Neuron (in vitro differentiated cells): ENCODE data around the gene BET1.
A peak's percentile ranks its signal among the peaks of the same experiment; 100 is the strongest.

Experiments
- H2AFZ ChIP-seq: one replicate; pipeline ENCODE4 v1.6.1; 2013; ENCODE audit warnings: low read depth, mild to moderate bottlenecking, inconsistent platforms, low read length, moderate library complexity
- H3K27me3 ChIP-seq: one replicate; pipeline ENCODE4 v1.6.1; 2013; ENCODE audit warnings: low read length; ENCODE audit not compliant: insufficient read depth
- H3K36me3 ChIP-seq: one replicate; pipeline ENCODE4 v1.6.1; 2013; ENCODE audit warnings: low read length; ENCODE audit not compliant: insufficient read depth
- H3K4me1 ChIP-seq: one replicate; pipeline ENCODE4 v1.6.1; 2013; ENCODE audit warnings: low read length; ENCODE audit not compliant: insufficient read depth
- H3K4me3 ChIP-seq: 2 replicates; pipeline ENCODE4 v1.5.1; 2013; ENCODE audit warnings: mild to moderate bottlenecking, low read length, moderate library complexity
- H3K9me3 ChIP-seq: one replicate; pipeline ENCODE4 v1.6.1; 2013; ENCODE audit warnings: low read length

Gene BET1

GRCh38 chr7:94003446-94004023 lies 620 bp downstream of the BET1 start:
- H3K4me3 ChIP-seq, result peak overlapping the region; percentile 94
- peaks cover 8% of the 10 kb centered on the region for H3K36me3 ChIP-seq
- peak overlapping the region; percentile 97 for H2AFZ ChIP-seq
- H3K27me3 ChIP-seq, result no peaks in the 10 kb centered on the region
- H3K9me3 ChIP-seq, result no peaks in the 10 kb centered on the region
- H3K4me1 ChIP-seq, result peaks cover 18% of the 10 kb centered on the region

GRCh38 chr7:94001396-94001795 lies 2.8 kb downstream of the BET1 start:
- H3K36me3 ChIP-seq, result peaks cover 17% of the 10 kb centered on the region
- H3K9me3 ChIP-seq, result no peaks in the 10 kb centered on the region
- H3K4me3 ChIP-seq, result no peak overlapping the region
- H3K27me3 ChIP-seq, result no peaks in the 10 kb centered on the region
- no peak overlapping the region for H2AFZ ChIP-seq
- H3K4me1 ChIP-seq, result peaks cover 18% of the 10 kb centered on the region

- Histone ChIP-seq H3K36me3 (peaks cover 35% of the 10 kb centered on the region), H3K27me3 (no peaks in the 10 kb centered on the region), H2AFZ (no peak overlapping the region), H3K4me3 (no peak overlapping the region), H3K4me1 (peaks cover 10% of the 10 kb centered on the region), H3K9me3 (no peaks in the 10 kb centered on the region)
Observed at GRCh38 chr7:93997868-93998267, 6.3 kb downstream of the BET1 start.

GRCh38 chr7:93992421-93993110 lies 11.6 kb downstream of the BET1 start:
- peaks cover 25% of the 10 kb centered on the region for H3K36me3 ChIP-seq
- no peaks in the 10 kb centered on the region for H3K9me3 ChIP-seq
- no peak overlapping the region for H2AFZ ChIP-seq
- H3K4me1 ChIP-seq, result no peaks in the 10 kb centered on the region
- no peak overlapping the region for H3K4me3 ChIP-seq
- H3K27me3 ChIP-seq, result no peaks in the 10 kb centered on the region

- Histone ChIP-seq H3K27me3 (no peaks in the 10 kb centered on the region), H3K4me1 (no peaks in the 10 kb centered on the region), H3K4me3 (no peak overlapping the region), H2AFZ (no peak overlapping the region), H3K36me3 (peaks cover 2% of the 10 kb centered on the region), H3K9me3 (no peaks in the 10 kb centered on the region)
Observed at GRCh38 chr7:93987297-93987696, 16.9 kb downstream of the BET1 start.

GRCh38 chr7:93985101-93985500 lies 19.1 kb downstream of the BET1 start:
- Histone ChIP-seq H3K27me3 (no peaks in the 10 kb centered on the region), H3K4me3 (no peak overlapping the region)

GRCh38 chr7:93984024-93984423 lies 20.1 kb downstream of the BET1 start:
- H3K9me3 ChIP-seq, result no peaks in the 10 kb centered on the region
- H2AFZ ChIP-seq, result no peak overlapping the region
- H3K4me1 ChIP-seq, result no peaks in the 10 kb centered on the region
- no peak overlapping the region for H3K4me3 ChIP-seq
- H3K27me3 ChIP-seq, result no peaks in the 10 kb centered on the region
- no peaks in the 10 kb centered on the region for H3K36me3 ChIP-seq

More at GRCh38 chr7:93985101-93985500, 19.1 kb downstream of the BET1 start:
- H2AFZ ChIP-seq, result no peak overlapping the region
- H3K9me3 ChIP-seq, result no peaks in the 10 kb centered on the region
- no peaks in the 10 kb centered on the region for H3K36me3 ChIP-seq
- no peaks in the 10 kb centered on the region for H3K4me1 ChIP-seq

- no peaks in the 10 kb centered on the region for H3K9me3 ChIP-seq
Observed at GRCh38 chr7:93981480-93981874, 22.7 kb downstream of the BET1 start.

GRCh38 chr7:93980744-93981479 lies 23.2 kb downstream of the BET1 start:
- H3K4me1 ChIP-seq, result no peaks in the 10 kb centered on the region
- no peaks in the 10 kb centered on the region for H3K36me3 ChIP-seq
- H2AFZ ChIP-seq, result no peak overlapping the region
- H3K4me3 ChIP-seq, result no peak overlapping the region
- H3K9me3 ChIP-seq, result no peaks in the 10 kb centered on the region
- no peaks in the 10 kb centered on the region for H3K27me3 ChIP-seq

More at GRCh38 chr7:93981480-93981874, 22.7 kb downstream of the BET1 start:
- no peaks in the 10 kb centered on the region for H3K36me3 ChIP-seq
- H3K4me1 ChIP-seq, result no peaks in the 10 kb centered on the region
- no peak overlapping the region for H3K4me3 ChIP-seq
- no peaks in the 10 kb centered on the region for H3K27me3 ChIP-seq
- H2AFZ ChIP-seq, result no peak overlapping the region

GRCh38 chr7:93977211-93977950 lies 26.8 kb downstream of the BET1 start:
- no peak overlapping the region for H2AFZ ChIP-seq
- no peaks in the 10 kb centered on the region for H3K9me3 ChIP-seq
- H3K36me3 ChIP-seq, result no peaks in the 10 kb centered on the region
- H3K4me3 ChIP-seq, result no peak overlapping the region
- no peaks in the 10 kb centered on the region for H3K4me1 ChIP-seq
- H3K27me3 ChIP-seq, result no peaks in the 10 kb centered on the region

- no peak overlapping the region for H3K4me3 ChIP-seq
- H3K27me3 ChIP-seq, result no peaks in the 10 kb centered on the region
- no peak overlapping the region for H2AFZ ChIP-seq
- H3K4me1 ChIP-seq, result no peaks in the 10 kb centered on the region
- H3K9me3 ChIP-seq, result no peaks in the 10 kb centered on the region
- H3K36me3 ChIP-seq, result no peaks in the 10 kb centered on the region
Observed at GRCh38 chr7:93973134-93973533, 31.0 kb downstream of the BET1 start.

GRCh38 chr7:93972029-93972725 lies 32.0 kb downstream of the BET1 start:
- H3K4me1 ChIP-seq, result no peaks in the 10 kb centered on the region
- H3K36me3 ChIP-seq, result no peaks in the 10 kb centered on the region
- no peaks in the 10 kb centered on the region for H3K9me3 ChIP-seq

More at GRCh38 chr7:93972029-93972725, 32.0 kb downstream of the BET1 start:
- no peak overlapping the region for H3K4me3 ChIP-seq
- H2AFZ ChIP-seq, result no peak overlapping the region
- H3K27me3 ChIP-seq, result no peaks in the 10 kb centered on the region
